OCI-LY1 (cell line): Measurements from ENCODE around the gene HAAO.

Experiments
- EZH2 ChIP-seq: fragments of 200-600 bp; sonication (generic), shearing (Covaris generic); IDR thresholded peaks from 2 replicates; pipeline ENCODE4 v1.8.0; 2017; ENCODE audit warnings: borderline replicate concordance, mixed run types, mild to moderate bottlenecking, antibody characterized with exemption, low read length, moderate library complexity, mixed read lengths
- TF ChIP-seq, protein P1 (sequence below): fragments of 200-600 bp; sonication (generic), shearing (Covaris generic); IDR thresholded peaks from 2 replicates; pipeline ENCODE4 v1.5.1; 2017; ENCODE audit warnings: mild to moderate bottlenecking, antibody characterized with exemption, low read length, moderate library complexity, mixed read lengths

DNA sequence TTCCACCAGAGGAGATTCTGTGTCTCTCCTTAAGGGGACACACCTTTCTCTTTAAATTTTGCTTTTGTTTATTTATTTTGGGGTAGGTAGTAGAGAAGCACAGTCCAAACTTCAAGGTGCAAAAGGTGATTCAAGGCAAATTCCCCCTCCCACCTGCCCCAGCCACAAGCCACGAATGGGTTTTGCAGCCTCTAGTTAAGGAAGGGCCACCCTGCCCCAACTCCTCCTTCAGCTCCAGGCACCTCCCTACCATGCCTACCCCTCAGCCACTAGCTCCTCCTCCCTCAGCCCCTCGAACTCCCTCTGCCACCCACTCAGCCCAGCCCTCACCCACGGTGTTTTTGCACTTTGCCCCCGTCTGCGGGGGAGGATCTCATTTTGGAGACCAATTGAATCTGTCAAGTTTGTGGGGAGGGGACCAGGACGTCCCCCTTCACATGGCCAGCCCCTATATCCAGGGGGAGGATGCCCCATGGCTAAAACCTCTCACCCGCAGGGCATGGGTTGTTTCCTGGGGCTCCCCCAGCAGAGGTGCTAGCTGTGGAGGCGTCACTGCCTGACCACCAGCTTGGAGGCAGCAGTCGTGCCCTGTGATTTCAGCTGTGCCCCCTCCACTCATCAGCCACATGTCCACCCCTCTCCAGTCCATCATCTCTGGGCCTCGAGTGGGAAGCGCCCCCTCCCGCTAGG is 4.5 kb downstream of the HAAO start:
- TF ChIP-seq, protein P1, sequence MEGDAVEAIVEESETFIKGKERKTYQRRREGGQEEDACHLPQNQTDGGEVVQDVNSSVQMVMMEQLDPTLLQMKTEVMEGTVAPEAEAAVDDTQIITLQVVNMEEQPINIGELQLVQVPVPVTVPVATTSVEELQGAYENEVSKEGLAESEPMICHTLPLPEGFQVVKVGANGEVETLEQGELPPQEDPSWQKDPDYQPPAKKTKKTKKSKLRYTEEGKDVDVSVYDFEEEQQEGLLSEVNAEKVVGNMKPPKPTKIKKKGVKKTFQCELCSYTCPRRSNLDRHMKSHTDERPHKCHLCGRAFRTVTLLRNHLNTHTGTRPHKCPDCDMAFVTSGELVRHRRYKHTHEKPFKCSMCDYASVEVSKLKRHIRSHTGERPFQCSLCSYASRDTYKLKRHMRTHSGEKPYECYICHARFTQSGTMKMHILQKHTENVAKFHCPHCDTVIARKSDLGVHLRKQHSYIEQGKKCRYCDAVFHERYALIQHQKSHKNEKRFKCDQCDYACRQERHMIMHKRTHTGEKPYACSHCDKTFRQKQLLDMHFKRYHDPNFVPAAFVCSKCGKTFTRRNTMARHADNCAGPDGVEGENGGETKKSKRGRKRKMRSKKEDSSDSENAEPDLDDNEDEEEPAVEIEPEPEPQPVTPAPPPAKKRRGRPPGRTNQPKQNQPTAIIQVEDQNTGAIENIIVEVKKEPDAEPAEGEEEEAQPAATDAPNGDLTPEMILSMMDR = no peak
- TF ChIP-seq EZH2 = no peak
